ENCODE results near the gene TRNP1.

DNA sequence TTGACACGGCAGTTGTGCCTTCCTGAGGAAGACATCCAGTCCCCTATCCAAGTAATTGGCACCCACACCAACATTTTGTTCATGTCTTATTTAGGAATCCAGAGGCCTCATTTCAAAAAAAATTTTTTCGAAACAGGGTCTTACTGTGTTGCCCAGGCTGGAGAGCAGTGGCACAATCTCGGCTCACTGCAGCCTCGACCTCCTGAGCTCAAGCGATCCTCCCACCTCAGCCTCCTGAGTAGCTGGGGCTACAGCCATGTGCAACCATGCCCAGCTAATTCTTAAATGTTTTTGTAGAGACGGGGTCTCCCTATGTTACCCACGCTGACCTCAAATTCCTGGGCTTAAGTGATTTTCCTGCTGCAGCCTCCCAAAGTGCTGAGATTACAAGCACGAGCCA is 9.2 kb upstream of the TRNP1 start:
- TF ChIP-seq, protein P1, sequence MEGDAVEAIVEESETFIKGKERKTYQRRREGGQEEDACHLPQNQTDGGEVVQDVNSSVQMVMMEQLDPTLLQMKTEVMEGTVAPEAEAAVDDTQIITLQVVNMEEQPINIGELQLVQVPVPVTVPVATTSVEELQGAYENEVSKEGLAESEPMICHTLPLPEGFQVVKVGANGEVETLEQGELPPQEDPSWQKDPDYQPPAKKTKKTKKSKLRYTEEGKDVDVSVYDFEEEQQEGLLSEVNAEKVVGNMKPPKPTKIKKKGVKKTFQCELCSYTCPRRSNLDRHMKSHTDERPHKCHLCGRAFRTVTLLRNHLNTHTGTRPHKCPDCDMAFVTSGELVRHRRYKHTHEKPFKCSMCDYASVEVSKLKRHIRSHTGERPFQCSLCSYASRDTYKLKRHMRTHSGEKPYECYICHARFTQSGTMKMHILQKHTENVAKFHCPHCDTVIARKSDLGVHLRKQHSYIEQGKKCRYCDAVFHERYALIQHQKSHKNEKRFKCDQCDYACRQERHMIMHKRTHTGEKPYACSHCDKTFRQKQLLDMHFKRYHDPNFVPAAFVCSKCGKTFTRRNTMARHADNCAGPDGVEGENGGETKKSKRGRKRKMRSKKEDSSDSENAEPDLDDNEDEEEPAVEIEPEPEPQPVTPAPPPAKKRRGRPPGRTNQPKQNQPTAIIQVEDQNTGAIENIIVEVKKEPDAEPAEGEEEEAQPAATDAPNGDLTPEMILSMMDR (IDR thresholded peaks at IDR 0.05): no peak
- TF ChIP-seq POLR2A (IDR thresholded peaks at IDR 0.05): no peak
